GM12891 (cell line): ENCODE data around the gene PARP12.

ENCODE experiments used
- DNase-seq: peaks from one replicate; pipeline ENCODE4 v3.0.0; 2011; ENCODE audit warnings: low spot score; ENCODE audit not compliant: insufficient read length
- FAIRE-seq: peaks from 2 replicates; lab custom pipeline; 2011; peaks lifted over from hg19 to GRCh38; lab: Jason Lieb, UNC
- PAX5 ChIP-seq: IDR thresholded peaks from 2 replicates; pipeline ENCODE4 v1.6.1; 2011; ENCODE audit warnings: low read length, moderate library complexity, mild to moderate bottlenecking; ENCODE audit not compliant: insufficient read depth, severe bottlenecking
- POLR2A ChIP-seq: IDR thresholded peaks from 2 replicates; pipeline ENCODE4 v1.6.1; 2011; ENCODE audit warnings: low read depth, low read length, control low read depth
- POLR2AphosphoS5 ChIP-seq: IDR thresholded peaks from 2 replicates; pipeline ENCODE4 v1.6.1; 2011; ENCODE audit warnings: low read depth, low read length, control low read depth
- POU2F2 ChIP-seq: IDR thresholded peaks from 2 replicates; pipeline ENCODE4 v1.6.1; 2011; ENCODE audit warnings: low read depth, mild to moderate bottlenecking, control low read depth, low read length, moderate library complexity
- SPI1 ChIP-seq: IDR thresholded peaks from 2 replicates; pipeline ENCODE4 v1.6.1; 2011; ENCODE audit warnings: low read depth, low read length, control low read depth
- TAF1 ChIP-seq: IDR thresholded peaks from 2 replicates; pipeline ENCODE4 v1.6.1; 2011; ENCODE audit warnings: low read depth, low read length, control low read depth

PARP12 gene

GRCh38 chr7:140017543-140017942 lies 45.2 kb downstream of the PARP12 start:
- TF ChIP-seq PAX5 (no peak), POLR2AphosphoS5 (no peak), TAF1 (no peak), SPI1 (no peak), POLR2A (no peak), POU2F2 (no peak)
- no peak for FAIRE-seq
- no peak for DNase-seq

GRCh38 chr7:140017034-140017433 lies 45.7 kb downstream of the PARP12 start:
- DNase-seq, result no peak
- no peak for TF ChIP-seq SPI1
- TF ChIP-seq TAF1, result no peak
- no peak for TF ChIP-seq POLR2AphosphoS5
- no peak for TF ChIP-seq POU2F2
- TF ChIP-seq PAX5, result no peak
- no peak for TF ChIP-seq POLR2A
- no peak for FAIRE-seq

GRCh38 chr7:140016540-140016939 lies 46.2 kb downstream of the PARP12 start:
- FAIRE-seq (no peak), DNase-seq (no peak)
- TF ChIP-seq POU2F2 (no peak), POLR2AphosphoS5 (no peak), TAF1 (no peak), PAX5 (no peak), POLR2A (no peak)

- TF ChIP-seq TAF1 (no peak), POLR2A (no peak), POLR2AphosphoS5 (no peak), SPI1 (no peak), POU2F2 (no peak), PAX5 (no peak)
- FAIRE-seq (no peak), DNase-seq (no peak)
These were observed 47.2 kb downstream of the PARP12 start for GRCh38 chr7:140015471-140015970.

GRCh38 chr7:140014123-140014522 lies 48.6 kb downstream of the PARP12 start:
- no peak for FAIRE-seq
- TF ChIP-seq PAX5 (no peak), SPI1 (no peak), POLR2AphosphoS5 (no peak), POLR2A (no peak), TAF1 (no peak), POU2F2 (no peak)
- no peak for DNase-seq

- no peak for FAIRE-seq
- no peak for TF ChIP-seq TAF1
- no peak for TF ChIP-seq POLR2AphosphoS5
- no peak for TF ChIP-seq PAX5
- TF ChIP-seq POU2F2, result no peak
- no peak for TF ChIP-seq POLR2A
- no peak for TF ChIP-seq SPI1
These were observed 49.1 kb downstream of the PARP12 start for GRCh38 chr7:140013676-140014075.

GRCh38 chr7:140010194-140010895 lies 52.4 kb downstream of the PARP12 start:
- TF ChIP-seq POLR2A, result no peak
- TF ChIP-seq TAF1, result no peak
- no peak for TF ChIP-seq POU2F2
- no peak for TF ChIP-seq SPI1
- TF ChIP-seq PAX5, result no peak
- TF ChIP-seq POLR2AphosphoS5, result no peak
- FAIRE-seq (no peak), DNase-seq (no peak)

More at GRCh38 chr7:140013676-140014075, 49.1 kb downstream of the PARP12 start:
- DNase-seq, result no peak

- FAIRE-seq (no peak), DNase-seq (no peak)
- TF ChIP-seq POLR2A (no peak), PAX5 (no peak), TAF1 (no peak)
These were observed 53.0 kb downstream of the PARP12 start for GRCh38 chr7:140009735-140010134.

- FAIRE-seq (no peak), DNase-seq (no peak)
- TF ChIP-seq POLR2A (no peak), POU2F2 (no peak), POLR2AphosphoS5 (no peak), SPI1 (no peak)
These were observed 53.8 kb downstream of the PARP12 start for GRCh38 chr7:140008755-140009610.

GRCh38 chr7:140007051-140007690 lies 55.6 kb downstream of the PARP12 start:
- no peak for FAIRE-seq
- DNase-seq, result no peak
- no peak for TF ChIP-seq POLR2A
- no peak for TF ChIP-seq POLR2AphosphoS5
- TF ChIP-seq PAX5, result no peak
- no peak for TF ChIP-seq POU2F2
- TF ChIP-seq SPI1, result no peak
- TF ChIP-seq TAF1, result no peak
